ENCODE results near the gene RAB3C. TPM values are rescaled to one million over a fixed set of nuclear protein-coding genes. Genes with fewer than 3 reads are reported as not detected.

RAB3C gene
- total and polyA plus RNA-seq, 2 experiments from 2014 or later, result 15.0 to 30.6 TPM

- Histone ChIP-seq H3F3A (replicated peaks; ENCODE audit: low read depth) (no peaks in the 10 kb centered on the region), H3K79me2 (replicated peaks; ENCODE audit: insufficient read depth) (no peaks in the 10 kb centered on the region)
- ATAC-seq, result no peak
Observed at GRCh38 chr5:58675341-58675740, 92.5 kb downstream of the RAB3C start.

More at GRCh38 chr5:58675341-58675740, 92.5 kb downstream of the RAB3C start:
- Histone ChIP-seq H3K4me1 (ENCODE audit: insufficient read depth) (no peaks in the 10 kb centered on the region), H3K27ac (ENCODE audit: low read depth) (no peak overlapping the region), H3K4me3 (no peak overlapping the region), H3K4me2 (no peak overlapping the region), H2AFZ (no peak overlapping the region), H3K27me3 (ENCODE audit: insufficient read depth) (no peaks in the 10 kb centered on the region), H4K20me1 (replicated peaks; ENCODE audit: insufficient read depth) (no peaks in the 10 kb centered on the region), H3K9me2 (ENCODE audit: insufficient read depth) (no peaks in the 10 kb centered on the region), H3K36me3 (ENCODE audit: insufficient read depth) (no peaks in the 10 kb centered on the region)
- no peak for DNase-seq (ENCODE audit: low spot score)
- Mint-ChIP-seq H3K4me3 (no peak overlapping the region), H3K4me1 (peaks cover 7% of the 10 kb centered on the region), H3K9me3 (no peaks in the 10 kb centered on the region), H3K27ac (no peak overlapping the region), H3K27me3 (ENCODE audit: insufficient read depth, low read depth, poor library complexity) (peaks cover 1% of the 10 kb centered on the region), H3K36me3 (ENCODE audit: low read depth) (no peaks in the 10 kb centered on the region)
- TF ChIP-seq NANOG (IDR thresholded peaks at IDR 0.05; ENCODE audit: borderline replicate concordance) (no peak), REST (IDR thresholded peaks at IDR 0.05; ENCODE audit: unreplicated experiment) (no peak), ETS1 (IDR thresholded peaks at IDR 0.05) (no peak), STAT1 (IDR thresholded peaks at IDR 0.05; ENCODE audit: unreplicated experiment) (no peak), CTCF (conservative IDR thresholded peaks at IDR 0.05; ENCODE audit: low read depth in 2 of 2) (no peak), ZNF462 (CRISPR knock-in tag; IDR thresholded peaks at IDR 0.05) (no peak), EZH2 (IDR thresholded peaks at IDR 0.05; ENCODE audit: low read depth, unreplicated experiment) (no peak), CREB1 (CRISPR knock-in tag; IDR thresholded peaks at IDR 0.05; ENCODE audit: low read depth) (no peak), JUNB (IDR thresholded peaks at IDR 0.05; ENCODE audit: unreplicated experiment) (no peak), POLR2AphosphoS5 (IDR thresholded peaks at IDR 0.05; ENCODE audit: low read depth) (no peak), ZNF331 (CRISPR knock-in tag; IDR thresholded peaks at IDR 0.05; ENCODE audit: low read depth) (no peak), EZH2phosphoT487 (IDR thresholded peaks at IDR 0.05; ENCODE audit: unreplicated experiment) (no peak), ZNF114 (CRISPR knock-in tag; IDR thresholded peaks at IDR 0.05) (no peak)
